Spleen (tissue), 7 donors: ENCODE results near the gene SAMD3.

Source experiments
- CTCF ChIP-seq, 11 experiments: fragments of 200-600 bp in 7 of 11; fragments of 450-650 bp in 4 of 11; sonication (generic) in 4 of 11; IDR thresholded peaks in 8 of 11; conservative IDR thresholded peaks in 3 of 11; 1 replicate in 7 of 11; 2 replicates in 4 of 11; pipeline versions ENCODE4 v1.4.0 to v1.8.0; 2016 to 2021; ENCODE audit warnings: antibody characterized with exemption in 11 of 11, inconsistent platforms in 4 of 11, mild to moderate bottlenecking in 1 of 11
- POLR2A ChIP-seq, 3 donors: fragments of 450-650 bp; IDR thresholded peaks; one replicate each; pipeline ENCODE4 v1.5.1; 2017; ENCODE audit warnings: antibody characterized with exemption in 3 of 3, mild to moderate bottlenecking in 1 of 3
- POLR2AphosphoS5 ChIP-seq, 3 donors: sonication (generic); formaldehyde crosslinking; IDR thresholded peaks; one replicate each; pipeline ENCODE4 v1.5.1; 2017; ENCODE audit warnings: antibody characterized with exemption in 3 of 3
- donor health status: DM: no; HTN: no; CAD: no; lungs with moderate emphysema.
- donor health status: DM: no; HTN: no; CAD: no.
- donor health status: DM: no; HTN: no; CAD: no.

- TF ChIP-seq CTCF (IDR thresholded peaks at IDR 0.05 in 8 of 11, conservative IDR thresholded peaks at IDR 0.05 in 3 of 11) (no peak), POLR2AphosphoS5 (IDR thresholded peaks at IDR 0.05) (no peak), POLR2A (IDR thresholded peaks at IDR 0.05) (no peak)
Measured at GRCh38 chr6:130158056-130158455, 64.7 kb downstream of the SAMD3 start.
